MV-4-11 (cell line): Measurements from ENCODE around the gene ASPRV1.

Source experiments
- DNase-seq: peaks from one replicate; lab custom pipeline; 2025; lab: John Stamatoyannopoulos, UW

Gene ASPRV1

DNA sequence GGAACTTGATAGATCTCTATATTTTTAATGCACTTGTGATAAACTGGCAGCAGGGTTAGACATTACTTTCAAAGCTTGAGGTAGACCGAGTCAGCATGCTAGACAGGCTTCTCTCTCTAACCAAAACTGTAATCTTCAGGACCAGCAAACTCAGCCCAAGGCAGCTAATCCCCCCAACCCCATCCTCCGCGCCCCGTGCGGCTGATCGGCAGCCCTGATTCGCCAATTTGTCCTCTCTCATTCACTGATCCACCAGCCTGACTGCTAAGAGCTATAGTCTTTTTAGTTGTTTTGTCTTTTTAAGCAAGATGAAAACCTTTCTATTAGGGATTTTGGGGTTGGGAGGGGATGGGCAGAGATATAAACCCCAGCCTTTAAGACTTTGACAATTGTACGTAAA, 20.7 kb downstream of the ASPRV1 start:
- DNase-seq = no peak

DNA sequence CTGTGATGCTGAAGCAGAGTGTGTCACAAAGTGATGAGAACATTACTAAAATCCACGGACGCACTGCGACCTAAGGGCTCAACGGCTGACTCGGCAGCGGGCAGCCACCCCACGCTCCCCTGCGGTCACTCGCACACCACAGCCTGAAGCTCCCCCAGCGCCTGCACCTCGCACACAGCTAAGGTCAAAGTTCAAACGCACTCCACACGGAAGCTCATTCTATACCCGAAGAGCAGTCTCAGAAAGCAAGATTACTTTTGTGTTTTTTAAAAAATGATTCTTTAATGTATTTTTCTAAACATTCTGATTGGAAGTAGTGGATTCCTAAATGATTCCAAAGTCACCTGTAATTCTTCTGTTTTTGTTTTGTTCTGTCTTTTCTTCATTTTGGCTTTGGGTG, 21.7 kb downstream of the ASPRV1 start:
- no peak for DNase-seq

DNA sequence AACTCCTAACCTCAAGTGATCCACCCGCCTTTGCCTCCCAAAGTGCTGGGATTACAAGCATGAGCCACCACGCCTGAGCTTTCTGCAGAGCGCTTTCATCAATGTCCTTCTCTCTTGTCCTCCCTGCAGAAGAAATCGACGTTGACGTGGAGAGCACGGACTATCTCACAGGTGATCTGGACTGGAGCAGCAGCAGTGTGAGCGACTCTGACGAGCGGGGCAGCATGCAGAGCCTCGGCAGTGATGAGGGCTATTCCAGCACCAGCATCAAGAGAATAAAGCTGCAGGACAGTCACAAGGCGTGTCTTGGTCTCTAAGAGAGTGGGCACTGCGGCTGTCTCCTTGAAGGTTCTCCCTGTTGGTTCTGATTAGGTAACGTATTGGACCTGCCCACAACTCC, 23.5 kb downstream of the ASPRV1 start:
- no peak for DNase-seq

DNA sequence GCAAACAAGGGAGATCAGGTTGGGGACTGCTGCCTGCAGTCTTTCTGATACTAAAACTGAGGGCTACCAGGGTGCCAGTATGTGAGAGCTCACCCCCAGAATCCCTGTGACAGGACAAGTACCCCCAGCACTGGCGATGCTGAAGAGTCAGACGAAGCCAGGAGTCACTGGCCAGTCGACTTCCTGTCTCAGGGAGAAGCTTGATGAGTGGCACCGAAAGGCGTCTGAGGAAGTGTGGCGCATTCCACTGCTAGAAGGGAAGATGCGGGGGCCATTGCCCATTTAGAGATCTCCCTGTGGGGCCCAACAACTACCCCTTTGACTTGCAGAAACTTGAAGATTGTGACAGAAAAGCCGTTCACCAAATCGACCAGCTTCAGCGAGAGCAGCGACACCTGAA, 24.5 kb downstream of the ASPRV1 start:
- no peak for DNase-seq

DNA sequence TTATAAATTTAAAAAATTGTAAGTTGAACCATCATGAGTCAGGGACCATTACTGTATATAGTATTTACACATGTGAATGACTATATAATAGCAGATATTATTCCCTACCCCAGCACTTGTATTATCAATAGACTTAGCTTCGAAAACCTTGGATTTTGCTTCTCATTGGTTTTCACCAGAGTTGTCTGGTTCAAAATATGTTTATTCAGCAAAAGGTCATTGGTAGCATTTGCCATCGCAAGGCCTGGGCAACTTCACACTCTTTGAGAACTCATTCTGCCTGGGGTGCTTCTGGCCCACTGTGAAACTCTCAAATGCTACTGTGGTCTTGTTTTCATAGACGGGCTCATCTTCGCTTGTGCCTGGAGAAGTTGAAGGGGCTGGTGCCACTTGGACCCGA, 26.4 kb downstream of the ASPRV1 start:
- DNase-seq = no peak

DNA sequence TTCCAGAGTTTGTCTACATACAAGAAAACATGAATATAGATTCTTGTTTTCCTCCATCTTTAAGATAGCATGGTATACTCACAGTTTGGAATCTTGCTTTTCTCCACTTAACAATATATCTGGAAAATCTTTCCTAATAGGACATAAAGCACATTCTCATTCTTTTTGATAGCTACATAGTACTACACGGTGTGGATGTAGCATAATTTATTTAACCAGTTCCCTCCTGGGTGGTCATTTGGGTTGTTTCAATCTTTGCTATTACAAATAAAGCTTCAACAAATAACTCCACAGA, 26.9 kb downstream of the ASPRV1 start:
- DNase-seq = no peak

DNA sequence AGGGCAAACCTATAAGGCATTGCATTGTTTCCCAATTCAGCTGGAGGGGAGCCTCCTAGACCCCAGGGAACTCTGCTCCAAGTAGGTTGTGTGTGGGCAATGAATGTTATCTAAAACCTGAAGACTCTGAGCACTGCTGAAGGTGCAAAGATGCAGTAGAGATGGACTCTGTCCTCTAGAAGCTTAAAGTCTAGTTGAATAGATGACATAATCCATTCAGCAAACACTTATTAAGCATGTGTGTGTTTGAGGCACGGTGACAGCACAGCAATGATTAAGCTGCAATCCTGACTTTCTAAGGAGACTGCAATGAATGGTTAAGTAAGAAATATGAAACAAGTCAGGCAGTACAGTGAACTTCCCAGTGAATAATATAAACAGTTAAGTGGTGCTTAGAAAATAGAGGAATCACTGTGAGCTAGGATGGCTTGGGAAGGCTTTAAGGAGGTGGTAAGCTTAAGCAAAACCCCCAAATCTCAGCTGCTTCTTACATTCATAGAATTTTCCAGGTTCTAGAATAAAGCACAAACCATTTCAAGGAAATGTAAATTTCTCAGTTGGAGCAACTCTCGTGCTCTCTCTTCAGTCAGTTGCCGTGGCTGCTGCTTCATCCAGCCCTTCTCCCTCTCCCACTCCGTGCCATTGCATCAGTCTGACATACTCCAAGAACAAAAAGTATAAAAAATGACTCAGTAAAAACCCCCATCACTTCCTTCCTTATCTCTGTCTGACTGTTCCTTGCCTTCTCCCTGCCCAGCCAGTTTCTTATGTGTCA, 27.4 kb downstream of the ASPRV1 start:
- peak; percentile 74 for DNase-seq

DNA sequence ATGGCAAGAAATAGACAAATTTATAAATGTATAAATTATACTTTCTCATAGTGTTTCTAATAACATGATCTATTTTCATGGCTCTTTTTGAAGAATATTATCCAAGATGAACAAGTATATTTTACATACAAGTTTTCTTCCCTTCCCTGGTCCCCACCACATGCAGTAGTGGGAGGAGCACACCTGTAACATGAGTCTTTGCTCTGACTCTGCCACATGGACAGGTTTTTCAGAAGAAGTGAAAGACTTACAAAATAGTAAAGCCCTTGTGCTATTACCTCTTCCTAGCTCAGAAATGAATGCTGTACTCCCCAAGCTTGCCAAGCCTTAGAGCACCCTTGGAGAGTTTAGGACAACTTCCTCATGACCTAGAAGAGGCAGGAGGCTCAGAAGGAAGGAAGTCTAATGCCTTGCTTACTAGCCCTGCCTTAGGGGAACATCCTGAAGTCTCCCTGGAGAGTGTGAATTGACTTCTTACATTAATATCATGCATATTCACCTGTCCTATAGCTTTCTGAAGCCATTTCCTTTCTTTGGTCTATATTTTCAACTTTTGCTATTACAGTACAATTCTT, 28.1 kb downstream of the ASPRV1 start:
- peak; percentile 50 for DNase-seq

DNA sequence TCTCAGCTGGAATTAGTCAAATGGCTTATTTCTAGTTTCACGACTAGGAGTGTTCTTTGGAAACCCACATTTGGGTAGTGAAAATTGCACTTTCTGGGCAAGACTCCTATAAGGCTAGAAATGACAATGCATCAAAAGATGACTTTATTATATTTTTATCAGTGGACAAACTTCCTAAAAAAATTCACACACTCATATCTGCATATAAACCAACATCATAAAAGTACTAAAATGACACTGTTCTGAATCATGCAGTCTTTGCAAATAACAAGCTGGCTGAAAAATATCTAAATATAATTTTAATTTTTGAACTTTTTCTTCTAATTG, 28.9 kb downstream of the ASPRV1 start:
- DNase-seq = no peak

DNA sequence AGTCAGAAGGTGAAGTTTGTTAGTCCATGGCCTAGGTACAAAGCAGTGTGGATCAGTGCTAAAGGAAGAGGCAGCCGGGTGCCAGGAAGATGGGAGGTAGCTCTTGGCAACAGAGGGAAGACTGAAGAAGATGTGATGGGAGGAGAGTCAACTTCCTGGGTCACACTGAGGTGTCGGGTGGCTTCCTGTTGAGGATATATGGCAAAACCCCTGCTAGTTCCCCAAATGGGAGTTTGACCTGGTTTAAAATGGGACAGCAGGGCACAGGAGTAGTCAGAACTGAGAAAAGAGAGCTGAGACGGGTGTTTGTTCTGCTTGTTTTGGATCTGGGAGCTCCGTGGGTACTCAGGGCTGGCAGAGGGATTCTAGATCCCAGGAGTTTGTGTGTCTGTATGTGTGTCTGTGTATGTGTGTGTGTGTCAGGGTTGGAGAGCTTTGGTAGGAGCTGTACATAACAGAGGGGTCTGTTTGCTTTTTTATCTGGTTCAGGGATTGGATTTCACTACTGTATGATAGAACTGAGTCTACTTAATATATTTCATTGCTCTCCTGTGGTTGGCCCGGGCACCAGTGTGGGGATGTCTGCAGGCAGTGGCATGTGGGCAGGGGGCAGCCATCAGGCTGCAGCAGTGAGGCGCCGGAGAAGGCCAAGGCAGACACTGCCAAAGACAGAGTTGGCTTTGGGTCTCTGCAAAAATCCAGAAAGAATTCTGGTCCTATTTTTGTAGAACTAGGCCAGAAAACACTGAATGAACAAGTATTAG, 29.4 kb downstream of the ASPRV1 start:
- DNase-seq = peak; percentile 63

DNA sequence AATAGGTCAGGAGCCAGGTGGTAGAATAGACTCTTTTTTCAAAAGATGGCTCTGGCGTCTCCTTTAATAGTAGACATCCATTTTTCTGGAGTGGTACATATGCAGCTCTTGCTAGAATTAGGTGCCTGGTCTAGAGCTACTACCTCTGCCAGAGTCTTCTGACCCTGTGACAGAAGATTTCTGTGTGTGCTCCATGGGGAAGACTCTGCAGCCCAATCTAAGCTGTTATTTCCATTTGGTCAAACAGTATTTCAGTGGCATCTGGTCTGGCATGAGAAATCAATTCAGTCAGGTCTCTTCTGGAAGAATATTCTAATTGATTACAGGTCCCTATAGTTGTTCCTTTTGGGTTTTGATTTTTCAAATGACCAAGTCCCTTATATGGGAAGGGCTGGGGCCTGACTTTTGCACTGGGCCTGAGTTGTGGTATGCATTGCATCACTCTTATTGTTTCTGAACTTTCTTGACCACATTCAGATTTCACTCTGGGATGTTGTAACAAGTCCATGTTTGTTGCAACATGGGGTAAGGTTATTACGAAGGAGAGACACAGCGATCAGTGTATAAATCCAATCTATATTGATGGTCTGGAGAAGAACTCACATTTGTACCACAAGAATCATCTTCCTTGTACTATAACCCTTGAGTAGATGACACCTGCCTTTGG, 34.4 kb downstream of the ASPRV1 start:
- peak; percentile 93 for DNase-seq

DNA sequence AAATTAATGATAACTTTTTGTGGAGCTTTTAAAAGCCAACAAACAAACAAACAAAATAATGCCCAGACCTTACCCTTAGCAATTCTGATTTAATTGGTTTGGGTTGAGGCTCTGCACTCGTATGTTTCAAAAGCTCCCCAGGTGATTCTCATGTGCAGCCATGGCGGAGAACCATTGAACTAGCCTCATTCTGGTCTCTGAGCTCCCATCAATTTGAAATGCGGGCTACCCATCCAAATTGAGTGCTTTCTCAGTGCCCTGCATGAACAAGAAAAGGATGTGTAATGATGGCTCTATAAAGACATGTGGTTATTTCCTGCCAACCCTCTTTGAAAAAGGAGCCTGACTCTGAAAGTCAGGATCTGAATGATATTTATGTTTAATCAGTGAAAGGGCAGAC, 38.3 kb downstream of the ASPRV1 start:
- DNase-seq = no peak

DNA sequence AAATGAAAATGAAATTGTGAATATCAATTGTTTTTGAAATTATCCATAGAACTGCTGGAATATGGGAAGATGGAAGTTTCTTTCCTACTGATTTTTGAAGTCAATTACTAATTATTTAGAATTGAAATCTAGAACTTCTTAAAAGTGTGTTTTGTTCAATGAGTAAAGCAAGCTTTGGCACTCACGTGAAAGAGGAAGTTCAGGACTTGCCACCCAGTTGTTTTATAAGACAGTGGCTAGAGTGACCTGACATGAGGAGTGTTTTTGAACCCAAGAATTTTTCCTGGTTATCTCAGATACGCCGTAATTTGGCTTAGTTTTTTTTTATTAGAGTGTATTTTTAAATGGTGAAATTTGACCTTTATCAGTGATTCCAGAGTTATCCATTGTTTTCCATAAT, 43.0 kb downstream of the ASPRV1 start:
- peak; percentile 70 for DNase-seq

DNA sequence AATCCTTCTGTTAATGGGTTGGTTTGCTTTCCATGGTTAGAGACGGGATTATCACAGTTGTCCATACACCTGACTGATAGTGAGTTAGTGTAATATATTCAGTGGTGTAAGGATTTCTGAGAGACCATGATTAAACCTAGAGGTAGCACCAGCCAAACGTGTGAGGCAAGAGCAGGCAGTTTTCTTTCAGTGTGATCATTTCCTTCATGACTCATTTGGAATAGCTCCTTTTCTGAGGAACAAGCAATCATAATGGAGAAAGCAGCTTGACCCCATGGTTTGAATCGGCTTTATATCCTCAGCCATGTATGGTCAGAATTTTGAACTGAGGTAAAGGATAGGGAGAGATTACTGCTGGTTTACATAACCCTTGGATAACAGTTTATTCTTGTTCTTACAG, 43.6 kb downstream of the ASPRV1 start:
- peak; percentile 55 for DNase-seq

DNA sequence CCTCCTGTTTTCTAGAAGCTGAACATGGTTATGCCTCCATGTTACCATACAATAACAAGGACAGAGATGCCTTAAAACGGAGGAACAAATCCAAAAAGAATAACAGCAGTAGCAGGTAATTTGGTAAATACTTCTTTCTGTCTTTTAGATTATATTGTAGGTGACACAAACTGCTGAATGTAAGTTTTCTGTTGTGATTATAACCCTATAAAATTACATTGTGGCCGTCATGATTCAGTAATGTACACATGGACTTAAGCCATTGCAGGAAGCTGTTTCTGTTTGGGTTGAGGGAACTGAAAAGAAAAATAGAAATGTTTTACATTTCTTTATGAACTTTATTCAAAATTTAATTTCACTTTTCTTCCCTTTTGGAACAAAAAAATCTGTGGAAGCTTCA, 45.3 kb downstream of the ASPRV1 start:
- no peak for DNase-seq

DNA sequence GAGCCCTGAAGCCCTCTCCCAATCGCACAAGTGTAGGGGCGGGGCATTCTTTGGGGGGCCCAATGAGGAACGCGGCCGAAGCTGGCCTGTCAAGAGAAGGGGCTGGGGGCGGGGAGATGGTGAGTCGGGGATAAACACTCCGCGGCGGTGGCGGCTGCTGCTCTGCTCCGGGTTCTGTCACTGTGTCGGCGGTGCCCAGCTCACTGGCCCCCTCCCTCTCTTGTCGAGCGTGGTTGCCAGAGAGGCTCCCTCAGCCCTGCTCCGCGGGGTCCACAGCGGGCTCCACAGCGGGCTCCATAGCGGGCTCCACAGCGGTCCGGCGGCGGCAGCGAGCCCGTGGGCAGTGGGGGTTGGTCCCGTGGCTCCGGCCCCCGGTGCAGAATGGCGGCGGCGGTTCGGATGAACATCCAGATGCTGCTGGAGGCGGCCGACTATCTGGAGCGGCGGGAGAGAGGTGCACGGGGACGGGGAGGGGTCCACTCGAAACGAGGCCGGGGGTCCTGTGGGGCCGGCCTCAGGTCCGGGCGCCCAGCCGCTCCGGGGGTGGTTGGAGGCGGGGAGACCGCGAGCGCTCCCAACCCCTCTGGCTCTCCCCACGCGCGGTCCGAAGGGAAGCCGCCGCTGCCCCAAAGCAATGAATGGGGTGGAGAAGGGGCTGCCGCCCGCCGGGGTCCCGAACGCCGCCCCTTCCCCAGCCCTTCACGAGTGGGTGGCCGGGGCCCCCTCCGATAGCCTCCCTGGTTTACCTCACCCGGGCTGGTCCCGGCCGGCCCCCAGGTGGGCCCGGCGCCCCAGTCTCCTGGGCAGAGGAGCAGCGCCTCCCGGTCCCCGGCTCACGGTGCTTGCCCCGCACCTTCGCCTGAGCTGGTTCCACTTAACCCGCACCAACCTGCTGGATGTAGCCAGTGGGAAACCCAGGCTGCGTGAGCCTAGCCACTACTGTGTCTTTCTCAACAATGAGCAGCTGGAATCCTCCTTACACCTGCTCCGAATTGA, 46.2 kb downstream of the ASPRV1 start, which contains the start of gene MXD1:
MXD1 (plus strand) TSS at position 160 of the 996 bp plus-strand sequence; CDS start at position 382, 222 bp downstream.
- no peak for DNase-seq

DNA sequence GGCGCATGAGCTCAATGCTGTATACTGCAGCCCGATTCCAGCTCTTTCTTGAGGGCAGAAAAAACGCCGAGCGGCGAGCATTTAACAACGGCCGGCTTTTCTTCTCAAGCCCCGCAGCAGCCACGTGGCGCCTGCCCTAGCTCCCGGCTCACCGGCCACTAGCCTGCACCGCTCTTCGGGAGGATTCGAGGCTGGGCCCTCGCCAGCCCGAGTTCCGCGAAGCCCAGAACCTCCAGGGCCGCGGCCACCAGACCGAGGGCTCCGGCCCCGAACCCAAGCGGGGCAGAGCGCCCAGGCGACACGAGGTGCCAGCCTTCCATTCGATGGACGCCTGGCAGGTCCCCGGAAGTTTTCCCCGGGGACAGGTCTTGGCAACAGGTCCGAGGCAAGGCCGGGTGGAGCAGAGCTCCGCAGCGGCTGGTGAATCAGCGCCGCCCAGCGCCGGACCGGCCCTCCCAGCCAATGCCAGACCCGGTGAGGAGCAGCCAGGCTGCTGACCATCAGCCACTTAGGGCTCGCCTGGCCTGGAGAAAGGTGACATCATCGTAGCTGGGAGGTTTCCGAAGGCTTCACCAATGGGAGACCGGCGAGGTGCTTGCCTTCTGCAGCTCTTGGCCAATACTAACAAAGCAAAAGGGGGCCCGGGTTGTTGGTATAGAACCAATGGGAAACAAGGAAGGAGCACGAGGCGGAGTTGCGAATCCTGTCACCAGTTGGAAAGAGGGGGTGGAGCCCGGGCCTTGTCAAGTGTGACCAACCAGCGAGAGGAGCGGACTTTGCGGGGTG, 47.1 kb downstream of the ASPRV1 start:
- DNase-seq = peak; percentile 100

DNA sequence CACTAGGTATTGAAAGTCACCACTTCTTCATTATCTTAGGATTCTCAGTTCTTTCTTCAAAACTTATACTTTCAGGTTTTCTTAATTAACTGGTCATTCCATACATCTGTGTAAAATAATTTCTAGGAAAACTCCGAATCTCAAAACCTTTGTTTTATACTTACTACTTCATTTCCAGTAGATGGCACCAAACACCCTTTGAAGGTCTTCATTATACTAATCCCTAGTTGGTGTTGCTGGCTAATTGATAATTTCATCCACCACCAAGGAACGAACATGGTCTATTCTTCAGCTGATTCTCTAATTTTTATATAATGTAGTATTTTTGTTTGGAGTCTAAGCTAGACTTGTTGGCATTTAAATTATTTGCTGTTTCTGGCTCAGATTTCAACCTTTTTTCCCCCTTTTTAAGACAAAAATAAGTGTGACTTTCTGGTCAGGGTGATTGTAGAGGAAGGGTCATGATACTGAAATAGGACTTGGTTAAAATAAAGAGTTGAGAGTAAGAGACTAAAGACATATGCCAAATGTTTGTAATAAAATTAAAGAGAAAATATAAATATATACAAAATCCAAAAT, 49.4 kb downstream of the ASPRV1 start:
- peak; percentile 56 for DNase-seq
